ENCODE measurements around the gene MZF1. TPM values are rescaled to one million over a fixed set of nuclear protein-coding genes. Genes with fewer than 3 reads are reported as not detected.

MZF1 gene
- total and polyA plus RNA-seq, 9 of the 15 experiments (the other 6 are each of a cell fraction or from before 2014, with no cell fraction given): 0.31 to 29.3 (median 11.5) TPM

DNA sequence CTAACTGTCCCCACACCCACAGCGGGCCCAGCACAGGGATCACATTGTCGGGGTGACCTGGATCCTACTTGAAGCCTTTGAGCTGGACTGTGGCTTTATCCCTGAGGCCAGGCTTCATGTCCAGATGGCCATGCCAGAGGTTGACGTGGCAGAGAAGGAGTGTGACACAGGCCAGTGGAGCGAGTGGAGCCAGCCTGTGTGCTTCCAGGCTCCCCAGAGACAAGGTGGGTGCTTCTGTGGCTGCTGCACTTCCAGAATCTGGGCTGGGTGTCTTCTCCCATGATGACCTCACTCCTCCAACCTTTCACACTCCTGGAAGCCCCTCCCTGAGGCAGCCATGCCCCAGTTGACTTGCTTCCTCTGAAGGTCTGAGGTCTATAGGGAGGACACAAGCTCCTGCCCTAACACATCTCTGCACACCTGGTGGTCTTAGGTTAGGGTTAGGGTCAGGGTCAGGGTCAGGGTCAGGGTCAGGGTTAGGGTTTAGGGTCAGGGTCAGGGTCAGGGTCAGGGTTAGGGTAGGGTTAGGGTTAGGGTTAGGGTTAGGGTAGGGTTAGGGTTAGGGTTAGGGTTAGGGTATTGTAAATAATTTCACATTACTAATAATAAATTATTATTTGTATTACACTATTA lies 13.1 kb upstream of the MZF1 start:
- Histone ChIP-seq H3K9me3 (replicated peaks; ENCODE audit: control insufficient read depth, insufficient read depth, low read depth, low read length) (peaks cover 2% of the 10 kb centered on the region; the same call in 1 of the 2 replicates), H3K36me3 (ENCODE audit: control insufficient read depth, insufficient read depth, low read length) (peaks cover 27% of the 10 kb centered on the region), H3K27me3 (ENCODE audit: control insufficient read depth in 2 of 2, insufficient read depth in 2 of 2, low read length in 2 of 2) (no peaks in the 10 kb centered on the region; a peak in 1 of 5 replicates), H3K27ac (ENCODE audit: extremely low read depth, low read depth, low read length) (peak overlapping the region; percentile 69; the same call in 2 of the 3 replicates), H3K4me1 (replicated peaks in 1 of 2; ENCODE audit: control insufficient read depth in 2 of 2, insufficient read depth in 2 of 2, low read length in 2 of 2) (peaks cover 36 to 40% of the 10 kb centered on the region in 2 experiments), H3K9ac (ENCODE audit: insufficient read depth in 1 of 2, low read depth in 2 of 2, low read length in 2 of 2) (peak overlapping the region in 1 of 2 experiments; percentile 6; a peak in 2 of 4 replicates), H4K20me1 (replicated peaks; ENCODE audit: control insufficient read depth, insufficient read depth, low read length) (no peaks in the 10 kb centered on the region), H3K4me3 (no peak overlapping the region), H2AFZ (ENCODE audit: low read depth, low read length) (no peak overlapping the region), H3K4me2 (ENCODE audit: insufficient read depth, low read length) (peak overlapping the region; percentile 49; the same call in 1 of the 2 replicates), H3K79me2 (ENCODE audit: control insufficient read depth, insufficient read depth, low read length) (peaks cover 11% of the 10 kb centered on the region; the same call in 2 of the 3 replicates), H3K9me1 (ENCODE audit: control insufficient read depth, insufficient read depth, low read length) (no peaks in the 10 kb centered on the region)
- CTCF ChIA-PET (ENCODE audit: low intra/inter-chr PET ratio): no interaction called here
- POLR2A ChIA-PET: no interaction called here
- ATAC-seq (peak; percentile 36), DNase-seq (ENCODE audit: extremely low read depth in 1 of 4, low spot score in 3 of 4) (peak in 1 of 4 experiments; percentile 18), FAIRE-seq (no peak)
- intact Hi-C loops (cut with micrococcal nuclease) (no loop called here), in situ Hi-C loops (cut with MboI) (no loop called here)
- WGBS (ENCODE audit: insufficient coverage, low coverage, missing lambda C conversion rate): 91% methylated on average over 4 of the region's 4 CpGs
- BruUV-seq (replicated peaks): no TSS peak
- no peak for TF ChIP-seq E2F6 (IDR thresholded peaks at IDR 0.05; ENCODE audit: borderline replicate concordance in 1 of 2, extremely low read depth in 1 of 2, insufficient read depth in 1 of 2, insufficient read length in 1 of 2, low read depth in 1 of 2, low read length in 1 of 2, poor library complexity in 1 of 2, severe bottlenecking in 1 of 2)
- 0 out of 2 replicates have a peak, but pooled peaks have one; percentile 46 for TF ChIP-seq ETV5 (CRISPR knock-in tag; IDR thresholded peaks at IDR 0.05; ENCODE audit: low read depth)
- no peak for TF ChIP-seq FOXJ3 (CRISPR knock-in tag; IDR thresholded peaks at IDR 0.05)
- TF ChIP-seq ATF3 (IDR thresholded peaks at IDR 0.05): peak; percentile 57
- TF ChIP-seq ATF3 (CRISPR knock-in tag; conservative IDR thresholded peaks at IDR 0.05): no peak
- peak; percentile 18 for TF ChIP-seq PCBP2 (IDR thresholded peaks at IDR 0.05; ENCODE audit: low read depth, low read length, poor library complexity, severe bottlenecking)
- TF ChIP-seq, protein P1, sequence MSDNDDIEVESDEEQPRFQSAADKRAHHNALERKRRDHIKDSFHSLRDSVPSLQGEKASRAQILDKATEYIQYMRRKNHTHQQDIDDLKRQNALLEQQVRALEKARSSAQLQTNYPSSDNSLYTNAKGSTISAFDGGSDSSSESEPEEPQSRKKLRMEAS (CRISPR knock-in tag; IDR thresholded peaks at IDR 0.05): 0 out of 2 replicates have a peak, but pooled peaks have one; percentile 16
- peak; percentile 86; the same call in 1 of the 2 replicates for TF ChIP-seq ESRRA (IDR thresholded peaks at IDR 0.05; ENCODE audit: borderline replicate concordance, low read depth)
- TF ChIP-seq HDGF (IDR thresholded peaks at IDR 0.05): peak; percentile 1; the same call in 1 of the 2 replicates
- TF ChIP-seq, protein P2, sequence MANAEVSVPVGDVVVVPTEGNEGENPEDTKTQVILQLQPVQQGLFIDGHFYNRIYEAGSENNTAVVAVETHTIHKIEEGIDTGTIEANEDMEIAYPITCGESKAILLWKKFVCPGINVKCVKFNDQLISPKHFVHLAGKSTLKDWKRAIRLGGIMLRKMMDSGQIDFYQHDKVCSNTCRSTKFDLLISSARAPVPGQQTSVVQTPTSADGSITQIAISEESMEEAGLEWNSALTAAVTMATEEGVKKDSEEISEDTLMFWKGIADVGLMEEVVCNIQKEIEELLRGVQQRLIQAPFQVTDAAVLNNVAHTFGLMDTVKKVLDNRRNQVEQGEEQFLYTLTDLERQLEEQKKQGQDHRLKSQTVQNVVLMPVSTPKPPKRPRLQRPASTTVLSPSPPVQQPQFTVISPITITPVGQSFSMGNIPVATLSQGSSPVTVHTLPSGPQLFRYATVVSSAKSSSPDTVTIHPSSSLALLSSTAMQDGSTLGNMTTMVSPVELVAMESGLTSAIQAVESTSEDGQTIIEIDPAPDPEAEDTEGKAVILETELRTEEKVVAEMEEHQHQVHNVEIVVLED (CRISPR knock-in tag; IDR thresholded peaks at IDR 0.05): no peak
- peak; percentile 27; the same call in 1 of the 2 replicates for TF ChIP-seq THRA (IDR thresholded peaks at IDR 0.05)
- TF ChIP-seq ZNF436 (CRISPR knock-in tag; IDR thresholded peaks at IDR 0.05): 0 out of 2 replicates have a peak, but pooled peaks have one; percentile 37
- no peak for TF ChIP-seq NR4A1 (CRISPR knock-in tag; IDR thresholded peaks at IDR 0.05)
- 0 out of 2 replicates have a peak, but pooled peaks have one; percentile 49 for TF ChIP-seq NR4A1 (tag; IDR thresholded peaks at IDR 0.05)
- TF ChIP-seq NR2C2 (CRISPR knock-in tag; IDR thresholded peaks at IDR 0.05): no peak
- peak; percentile 45; the same call in 1 of the 2 replicates for TF ChIP-seq NR2C2 (tag; IDR thresholded peaks at IDR 0.05)

Measured in K562 (cell line).